GM12874 (cell line): ENCODE data around the gene FTH1.

Experiments
- TF ChIP-seq, protein P1 (sequence below): IDR thresholded peaks from 2 replicates; pipeline ENCODE4 v1.5.1; 2011; ENCODE audit warnings: low read depth, mild to moderate bottlenecking, control low read depth, low read length, moderate library complexity; ENCODE audit not compliant: insufficient read depth

FTH1 gene

DNA sequence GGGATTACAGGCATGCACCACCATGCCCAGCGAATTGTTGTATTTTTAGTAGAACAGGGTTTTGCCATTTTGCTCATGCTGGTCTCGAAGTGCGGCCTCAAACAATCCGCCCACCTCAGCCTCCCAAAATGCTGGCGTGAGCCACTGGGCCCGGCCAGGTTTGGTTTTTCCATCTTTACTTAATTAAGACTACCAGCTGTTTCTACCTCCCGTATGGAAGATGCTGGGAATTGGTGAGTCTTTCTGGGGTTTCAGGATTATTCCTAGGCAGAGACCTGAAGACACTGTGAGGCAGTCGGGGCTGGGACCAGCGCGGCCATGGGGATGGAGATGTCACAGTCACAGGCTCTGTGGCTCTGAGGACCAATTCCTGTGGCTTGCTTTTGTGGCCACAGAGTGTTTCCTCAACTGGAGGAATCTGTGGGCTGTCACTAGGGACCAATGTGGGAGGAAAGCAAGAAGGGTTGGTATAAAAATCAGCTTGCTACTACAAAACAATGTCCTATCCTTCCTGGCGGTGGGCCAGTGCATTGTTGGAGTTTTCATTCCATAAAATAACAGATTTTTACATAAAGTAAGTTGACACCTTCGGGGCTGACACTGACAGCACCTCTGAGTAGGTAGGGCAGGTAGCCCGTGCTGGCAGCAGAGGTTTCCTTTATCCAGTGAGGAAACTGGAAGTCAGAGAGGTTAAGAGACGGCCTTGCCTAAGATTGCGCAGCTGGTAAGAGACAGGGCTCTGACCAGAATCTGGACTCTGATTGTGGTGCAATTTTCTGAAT, 8.4 kb upstream of the FTH1 start:
- TF ChIP-seq, protein P1, sequence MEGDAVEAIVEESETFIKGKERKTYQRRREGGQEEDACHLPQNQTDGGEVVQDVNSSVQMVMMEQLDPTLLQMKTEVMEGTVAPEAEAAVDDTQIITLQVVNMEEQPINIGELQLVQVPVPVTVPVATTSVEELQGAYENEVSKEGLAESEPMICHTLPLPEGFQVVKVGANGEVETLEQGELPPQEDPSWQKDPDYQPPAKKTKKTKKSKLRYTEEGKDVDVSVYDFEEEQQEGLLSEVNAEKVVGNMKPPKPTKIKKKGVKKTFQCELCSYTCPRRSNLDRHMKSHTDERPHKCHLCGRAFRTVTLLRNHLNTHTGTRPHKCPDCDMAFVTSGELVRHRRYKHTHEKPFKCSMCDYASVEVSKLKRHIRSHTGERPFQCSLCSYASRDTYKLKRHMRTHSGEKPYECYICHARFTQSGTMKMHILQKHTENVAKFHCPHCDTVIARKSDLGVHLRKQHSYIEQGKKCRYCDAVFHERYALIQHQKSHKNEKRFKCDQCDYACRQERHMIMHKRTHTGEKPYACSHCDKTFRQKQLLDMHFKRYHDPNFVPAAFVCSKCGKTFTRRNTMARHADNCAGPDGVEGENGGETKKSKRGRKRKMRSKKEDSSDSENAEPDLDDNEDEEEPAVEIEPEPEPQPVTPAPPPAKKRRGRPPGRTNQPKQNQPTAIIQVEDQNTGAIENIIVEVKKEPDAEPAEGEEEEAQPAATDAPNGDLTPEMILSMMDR = no peak

DNA sequence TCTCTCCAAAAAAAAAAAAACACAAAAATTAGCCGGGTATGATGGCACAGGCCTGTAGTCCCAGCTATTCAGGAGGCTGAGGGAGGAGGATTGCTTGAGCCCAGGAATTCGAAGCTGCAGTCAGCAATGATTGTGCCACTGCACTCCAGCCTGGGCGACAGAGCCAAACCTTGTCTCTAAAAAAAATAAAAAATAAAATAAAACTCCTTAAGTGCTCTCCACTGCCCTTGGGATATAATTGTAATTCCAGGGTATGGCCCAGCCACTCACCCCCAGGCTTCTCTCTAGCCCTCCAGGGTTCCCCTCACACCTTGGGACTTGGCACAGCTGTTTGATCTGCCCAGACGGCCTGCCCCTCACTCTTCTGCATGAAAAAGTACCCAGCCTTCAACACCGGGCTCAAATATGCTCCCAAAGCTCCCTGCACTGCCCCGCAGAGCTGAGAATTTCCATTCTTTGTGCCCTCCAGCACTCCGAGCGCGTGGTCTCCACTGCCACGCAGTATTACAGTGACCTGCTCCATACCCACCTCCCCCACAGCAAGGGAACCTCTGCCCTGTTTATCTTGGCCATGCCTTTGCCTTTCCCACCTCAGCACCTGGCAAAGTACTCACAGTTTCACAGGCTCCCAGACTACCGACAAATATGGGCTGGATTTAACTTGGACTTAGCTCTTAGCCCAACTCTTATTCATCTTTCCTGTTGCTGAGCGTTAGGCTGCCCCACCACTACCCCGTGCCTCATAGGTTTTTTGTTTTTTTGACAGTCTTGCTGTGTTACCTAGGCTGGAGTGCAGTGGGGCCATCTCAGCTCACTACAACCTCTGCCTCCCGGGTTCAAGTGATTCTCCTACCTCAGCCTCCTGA, 7.6 kb upstream of the FTH1 start:
- TF ChIP-seq, protein P1 = no peak

DNA sequence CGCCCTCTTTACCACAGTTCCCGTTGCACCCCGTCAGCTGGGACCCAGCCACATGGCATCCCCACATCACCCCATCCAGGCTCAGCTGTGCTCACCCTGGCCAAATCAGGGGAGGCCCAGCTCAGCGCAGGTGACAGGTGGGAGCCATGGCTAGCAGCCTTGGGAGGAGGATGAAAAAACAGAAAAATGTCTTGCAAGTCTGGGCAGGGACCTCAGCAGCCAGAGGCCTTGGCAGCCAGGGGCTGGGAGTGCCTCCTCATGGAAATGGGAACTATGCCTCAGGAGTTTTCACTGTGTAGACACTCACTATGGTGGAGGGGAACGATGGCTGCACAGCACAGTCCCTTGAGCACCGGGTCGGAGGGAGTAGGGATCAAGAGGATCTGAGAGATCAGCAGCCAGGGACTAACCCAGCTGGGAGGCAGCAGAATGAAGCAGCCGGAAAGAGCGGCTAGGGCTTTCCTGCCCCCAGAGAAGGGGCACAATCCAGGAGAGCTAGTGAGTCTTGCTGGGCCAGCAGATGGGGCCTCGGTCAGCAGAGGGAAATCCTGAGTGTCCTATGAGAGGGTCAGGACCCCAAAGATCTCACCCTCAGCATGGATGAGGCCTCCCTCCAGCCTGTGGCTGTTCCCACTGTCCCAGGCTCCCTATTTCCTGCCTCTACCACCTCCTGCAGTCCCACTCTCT, 6.2 kb upstream of the FTH1 start:
- TF ChIP-seq, protein P1 = no peak

DNA sequence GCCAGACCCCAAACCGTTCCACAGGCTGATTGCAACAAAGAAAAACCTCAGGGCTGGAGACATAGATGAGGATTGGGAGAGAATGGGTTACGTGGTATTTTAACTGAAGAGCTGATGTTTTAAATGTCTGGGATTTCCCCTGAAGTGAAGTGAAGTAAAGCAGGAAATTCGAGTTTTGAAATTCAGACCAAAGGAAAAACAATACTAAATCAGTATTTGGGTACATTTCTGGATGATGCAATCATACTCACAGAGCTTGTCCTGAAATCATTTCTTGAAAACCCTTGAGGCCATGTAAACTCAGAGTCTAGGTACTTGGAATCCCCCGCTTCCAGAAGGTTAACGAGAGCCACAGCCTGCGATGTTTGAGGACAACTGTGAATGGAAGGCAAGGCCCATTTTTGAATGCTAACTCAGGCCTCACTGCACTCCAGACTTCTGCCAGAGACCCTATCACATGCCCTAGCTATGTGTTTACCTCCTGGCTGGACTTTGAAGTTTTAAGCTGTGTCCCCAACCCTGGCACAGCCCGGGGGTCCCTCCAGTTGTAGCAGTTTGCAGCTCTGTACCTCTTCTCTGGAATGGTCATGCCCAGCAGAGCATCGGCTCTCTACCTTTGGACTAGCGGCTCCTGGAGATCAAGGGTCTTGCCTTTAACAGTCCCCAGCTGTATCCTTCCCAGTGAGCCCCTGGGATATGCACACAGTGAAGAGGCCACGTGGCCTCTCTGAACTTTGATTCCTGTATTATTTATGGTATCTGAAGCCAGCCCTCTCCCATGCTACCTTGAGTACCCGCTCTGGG, 5.4 kb upstream of the FTH1 start:
- TF ChIP-seq, protein P1 = no peak

DNA sequence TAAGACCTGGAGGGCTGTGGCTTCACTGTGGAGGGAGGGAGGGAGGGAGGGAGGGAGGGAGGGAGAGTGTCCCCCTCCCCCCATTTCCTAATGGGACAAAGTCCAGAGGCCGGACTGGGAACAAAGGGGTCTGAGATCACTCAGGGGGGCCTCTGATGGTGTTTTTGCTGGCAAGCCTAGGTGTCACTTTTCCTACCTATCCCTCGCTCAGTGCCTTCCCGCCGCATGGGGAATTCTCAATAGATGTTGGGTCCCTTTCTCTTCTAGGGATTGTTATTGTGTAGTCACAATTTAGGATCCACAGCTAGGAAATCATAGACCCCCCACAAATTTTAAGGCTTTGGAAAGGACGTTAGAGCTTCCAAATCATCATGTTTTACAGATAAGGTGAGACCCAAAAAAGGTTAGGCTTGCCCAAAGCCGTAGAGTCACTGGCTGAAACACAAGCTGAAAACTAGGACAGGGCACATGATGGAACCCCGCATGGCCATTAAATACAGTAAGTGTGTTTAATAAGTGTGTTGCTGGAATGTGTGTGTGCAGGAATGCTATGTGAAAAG, 4.8 kb upstream of the FTH1 start:
- TF ChIP-seq, protein P1 = no peak

DNA sequence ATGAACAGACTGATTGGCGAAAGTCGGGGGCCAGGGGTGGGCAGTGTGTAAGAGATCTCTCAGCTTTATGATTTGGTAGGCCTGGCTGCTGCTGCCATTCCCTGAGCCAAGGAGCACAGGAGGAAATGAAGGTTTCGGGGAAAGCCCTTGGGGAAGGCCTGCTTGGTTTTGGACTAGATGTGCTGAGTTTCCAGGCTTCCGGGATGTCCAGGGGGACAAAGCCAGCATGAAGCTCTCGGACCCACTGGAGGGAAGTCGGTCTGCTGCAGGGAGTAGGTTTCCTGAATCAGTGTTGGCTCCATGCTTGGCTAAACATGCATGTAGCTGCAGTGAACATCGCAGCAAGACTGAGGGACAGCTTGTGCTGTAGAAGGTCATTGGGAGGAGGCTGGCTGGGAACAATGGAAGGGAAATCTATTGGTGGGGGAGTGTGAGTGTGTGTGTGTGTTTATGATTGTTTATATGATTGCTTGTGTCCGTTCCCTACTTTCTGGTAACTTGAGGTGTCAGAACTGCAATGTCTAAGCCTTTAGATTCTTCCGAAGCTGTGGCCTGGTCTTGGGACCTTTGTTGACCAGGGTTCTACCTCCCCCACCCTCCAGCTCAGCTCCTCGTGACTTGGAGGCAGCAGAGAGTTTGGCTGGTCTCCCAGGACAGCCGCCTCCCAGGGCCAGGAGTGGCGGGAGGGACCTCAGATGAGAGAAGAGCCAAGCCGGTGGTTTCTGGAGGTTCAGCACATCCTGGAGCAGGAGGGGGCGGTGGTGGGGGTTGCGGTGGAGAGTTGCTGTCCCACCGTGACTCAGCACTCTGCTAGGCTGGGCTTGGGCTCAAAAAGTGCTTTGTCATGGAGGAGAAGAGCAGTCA, 4.0 kb upstream of the FTH1 start:
- TF ChIP-seq, protein P1 = no peak
